HCT116 (cell line): ENCODE results near the gene TBCC. TPM values are rescaled to one million over a fixed set of nuclear protein-coding genes. Genes with fewer than 3 reads are reported as not detected.

Experiments
- ATAC-seq: fragments of 200-7000 bp; cut with Tn5 transposase; 2 replicates; pipeline ENCODE4 v1.9.1; 2020; ENCODE audit warnings: mild to moderate bottlenecking, moderate library complexity
- BruUV-seq: library from RNA; stranded (reverse); fragments of 400-500 nt; replicated peaks from 2 replicates; lab custom pipeline; 2021; lab: Mats Ljungman, UMichigan
- CTCF ChIA-PET: fragments of 300-600 bp; sonication (Branson Sonifier 250); formaldehyde crosslinking; loops from one replicate; lab custom pipeline; 2021; ENCODE audit warnings: antibody characterized with exemption; lab: Charles Lee
- POLR2A ChIA-PET: fragments of 300-600, 350-600 bp; sonication (Branson Sonifier 250); formaldehyde crosslinking; loops from one replicate; lab custom pipeline; 2021; ENCODE audit warnings: antibody characterized with exemption; lab: Charles Lee
- RAD21 ChIA-PET, 2 experiments: fragments of 300-600 bp; sonication (Branson Sonifier 250); formaldehyde crosslinking; loops; one replicate each; lab custom pipeline; 2023; ENCODE audit warnings: low total read pairs in 2 of 2; ENCODE audit not compliant: uncharacterized antibody in 2 of 2, unreplicated experiment in 2 of 2, low non-redundant PET in 1 of 2; lab: Charles Lee
- DNase-seq: peaks from one replicate; pipeline ENCODE4 v3.0.0-alpha.2; 2010; ENCODE audit warnings: low read depth, low spot score
- H2AFZ ChIP-seq: fragments of 200-600 bp; shearing (Covaris generic), sonication (generic); 2 replicates; pipeline ENCODE4 v1.6.1; 2017; ENCODE audit warnings: low read depth, mixed run types, mixed read lengths, antibody characterized with exemption, low read length; ENCODE audit not compliant: poor library complexity, severe bottlenecking
- H3K27ac ChIP-seq: 2 replicates; pipeline ENCODE4 v1.5.1; 2012; ENCODE audit warnings: low read depth, low read length
- H3K27me3 ChIP-seq: fragments of 200-600 bp; sonication (generic); 2 replicates; pipeline ENCODE4 v1.6.1; 2016; ENCODE audit warnings: mixed run types, low read length, mixed read lengths; ENCODE audit not compliant: insufficient read depth
- H3K36me3 ChIP-seq, 2 experiments: fragments of 200-500 bp in 1 of 2; fragments of 200-600 bp in 1 of 2; sonication (Bioruptor generic) in 1 of 2; sonication (generic) in 1 of 2; 2 replicates each; pipeline versions ENCODE4 v1.5.1 to v1.6.1; 2014 to 2016; ENCODE audit warnings: low read length in 2 of 2, inconsistent platforms in 1 of 2, mixed read lengths in 1 of 2, mixed run types in 1 of 2; ENCODE audit not compliant: insufficient read depth in 2 of 2, control insufficient read depth in 1 of 2
- H3K4me1 ChIP-seq, 2 experiments: fragments of 200-600 bp in 1 of 2; sonication (generic) in 1 of 2; 2 replicates each; pipeline versions ENCODE4 v1.5.1 to v1.6.1; 2012 to 2017; ENCODE audit warnings: low read length in 2 of 2, inconsistent platforms in 1 of 2, mild to moderate bottlenecking in 1 of 2, mixed read lengths in 1 of 2, mixed run types in 1 of 2, moderate library complexity in 1 of 2; ENCODE audit not compliant: insufficient read depth in 2 of 2, control insufficient read depth in 1 of 2
- H3K4me2 ChIP-seq: fragments of 200-600 bp; sonication (generic); 2 replicates; pipeline ENCODE4 v1.6.1; 2017; ENCODE audit warnings: mixed run types, low read length, mixed read lengths
- H3K4me3 ChIP-seq, 2 experiments: fragments of 200-600 bp in 1 of 2; sonication (generic) in 1 of 2; replicated peaks in 1 of 2; 2 replicates each; pipeline ENCODE4 v1.5.1; 2011 to 2016; ENCODE audit warnings: low read length in 2 of 2, control low read depth in 1 of 2, low read depth in 1 of 2, mild to moderate bottlenecking in 1 of 2, mixed read lengths in 1 of 2, mixed run types in 1 of 2
- H3K79me2 ChIP-seq: fragments of 200-600 bp; sonication (generic); 2 replicates; pipeline ENCODE4 v1.6.1; 2017; ENCODE audit warnings: mild to moderate bottlenecking, mixed run types, low read length, moderate library complexity, mixed read lengths; ENCODE audit not compliant: insufficient read depth
- H3K9ac ChIP-seq: fragments of 200-600 bp; sonication (generic); 2 replicates; pipeline ENCODE4 v1.6.1; 2016; ENCODE audit warnings: low read length, mixed read lengths
- H3K9me2 ChIP-seq: fragments of 200-600 bp; sonication (generic), shearing (Covaris generic); 2 replicates; pipeline ENCODE4 v1.6.1; 2017; ENCODE audit warnings: mixed run types, mild to moderate bottlenecking, moderate library complexity; ENCODE audit not compliant: insufficient read depth
- H3K9me3 ChIP-seq, 2 experiments: fragments of 200-500 bp in 1 of 2; fragments of 200-600 bp in 1 of 2; sonication (Bioruptor generic) in 1 of 2; sonication (generic) in 1 of 2; 2 replicates each; pipeline ENCODE4 v1.6.1; 2014 to 2017; ENCODE audit warnings: low read length in 2 of 2, mixed read lengths in 2 of 2, inconsistent platforms in 1 of 2, low read depth in 1 of 2, mild to moderate bottlenecking in 1 of 2, mixed run types in 1 of 2, moderate library complexity in 1 of 2; ENCODE audit not compliant: control insufficient read depth in 1 of 2, insufficient read depth in 1 of 2
- H4K20me1 ChIP-seq: fragments of 200-600 bp; sonication (generic), shearing (Covaris generic); 2 replicates; pipeline ENCODE4 v1.6.1; 2017; ENCODE audit warnings: mixed run types, mild to moderate bottlenecking, moderate library complexity; ENCODE audit not compliant: insufficient read depth
- CBX3 ChIP-seq: IDR thresholded peaks from 2 replicates; pipeline ENCODE4 v1.6.1; 2012; ENCODE audit warnings: low read depth
- FOSL1 ChIP-seq: IDR thresholded peaks from 2 replicates; pipeline ENCODE4 v1.6.1; 2012; ENCODE audit warnings: low read depth
- RAD21 ChIP-seq: IDR thresholded peaks from 2 replicates; pipeline ENCODE4 v1.6.1; 2012; ENCODE audit warnings: low read depth, mild to moderate bottlenecking
- YY1 ChIP-seq: IDR thresholded peaks from 2 replicates; pipeline ENCODE4 v1.6.1; 2011; ENCODE audit warnings: low read length, low read depth, moderate library complexity, mild to moderate bottlenecking; ENCODE audit not compliant: insufficient replicate concordance; ENCODE audit errors: extremely low read depth
- intact Hi-C: fragments of 100-400 bp; cut with micrococcal nuclease; formaldehyde crosslinking; loops from 2 replicates; pipeline ENCODE4 v1.10.0; 2022
- total RNA-seq: library from RNA; stranded (reverse); gene quantifications from one replicate; pipeline ENCODE4 v1.2.1, GENCODE V29; 2021; ENCODE audit not compliant: unreplicated experiment

Gene TBCC
- total RNA-seq, 1 experiment from 2014 or later, result 17.1 TPM

DNA sequence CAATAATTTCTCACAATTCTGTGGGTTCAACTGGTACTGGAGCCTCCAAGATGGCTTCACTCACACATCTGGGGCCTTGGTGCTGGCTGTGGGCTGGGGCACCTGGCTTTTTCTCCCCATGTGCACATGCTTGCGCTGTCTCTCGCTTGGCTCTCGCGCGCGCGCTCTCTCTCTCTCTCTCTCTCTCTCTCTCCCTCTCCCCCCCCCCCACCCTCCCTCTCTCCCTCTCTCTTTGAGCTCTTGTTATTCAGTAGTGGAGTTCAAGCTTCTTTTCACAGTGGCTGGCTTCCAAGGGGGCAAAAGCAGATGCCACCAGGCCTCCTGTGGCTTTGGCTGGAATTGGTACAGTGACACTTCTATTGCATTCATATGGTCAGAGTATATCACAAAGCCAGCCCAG is 10.8 kb upstream of the TBCC start:
- no peak for TF ChIP-seq FOSL1
- TF ChIP-seq, all 23 proteins: peak for 0
- H4K20me1 ChIP-seq, result no peaks in the 10 kb centered on the region
- no TSS peak for BruUV-seq
- H3K4me3 ChIP-seq, result no peak overlapping the region
- no peak overlapping the region for H2AFZ ChIP-seq
- H3K4me1 ChIP-seq, result peaks cover 3 to 5% of the 10 kb centered on the region in 2 experiments
- ChIA-PET RAD21 (no interaction called here), POLR2A (no interaction called here), CTCF (no interaction called here)
- H3K27me3 ChIP-seq, result no peaks in the 10 kb centered on the region
- H3K27ac ChIP-seq, result no peak overlapping the region
- intact Hi-C loops, result loop anchor here (5.0 kb wide), 1 partner anchor 256 kb away; the partner anchor contains the start of genes KLHDC3 and MEA1
- no peak for ATAC-seq
- no peaks in the 10 kb centered on the region for H3K9me2 ChIP-seq
- no peak overlapping the region for H3K9ac ChIP-seq
- H3K9me3 ChIP-seq, result no peaks in the 10 kb centered on the region
- DNase-seq, result no peak
- no peaks in the 10 kb centered on the region for H3K79me2 ChIP-seq
- no peak overlapping the region for H3K4me2 ChIP-seq
- H3K36me3 ChIP-seq, result no peaks in the 10 kb centered on the region

DNA sequence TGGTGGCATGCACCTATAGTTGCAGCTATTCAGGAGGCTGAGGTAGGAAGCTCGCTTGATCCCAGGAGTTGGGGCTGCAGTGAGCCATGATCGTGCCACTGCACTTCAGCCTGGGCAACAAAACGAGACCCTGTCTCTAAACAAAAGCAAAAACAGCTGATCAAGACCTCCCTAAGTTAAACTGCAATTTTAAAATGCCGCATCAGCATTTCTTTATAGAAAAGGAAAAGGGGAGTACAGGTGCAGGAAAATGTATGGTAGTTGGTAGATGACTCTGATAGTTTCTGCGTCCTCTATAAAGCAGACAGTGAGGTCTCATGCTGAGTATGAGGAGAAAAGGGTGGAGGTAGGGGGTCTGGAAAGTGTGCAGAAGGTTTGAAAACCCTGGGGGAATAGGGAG is 8.9 kb upstream of the TBCC start:
- peaks cover 11 to 13% of the 10 kb centered on the region in 2 experiments for H3K4me1 ChIP-seq
- TF ChIP-seq YY1 (no peak), RAD21 (no peak), CBX3 (no peak)
- TF ChIP-seq, all 23 proteins: peak for 0
- DNase-seq (no peak), ATAC-seq (no peak)
- ChIA-PET RAD21 (no interaction called here), POLR2A (no interaction called here), CTCF (no interaction called here)
- no peak overlapping the region for H3K4me2 ChIP-seq
- no peaks in the 10 kb centered on the region for H3K9me3 ChIP-seq
- no peaks in the 10 kb centered on the region for H3K79me2 ChIP-seq
- H4K20me1 ChIP-seq, result no peaks in the 10 kb centered on the region
- intact Hi-C loops, result loop anchor here (5.0 kb wide), 1 partner anchor 258 kb away; the partner anchor contains the start of genes KLHDC3 and MEA1
- no peaks in the 10 kb centered on the region for H3K36me3 ChIP-seq
- no peak overlapping the region for H2AFZ ChIP-seq
- BruUV-seq, result no TSS peak
- H3K9me2 ChIP-seq, result no peaks in the 10 kb centered on the region
- no peak overlapping the region for H3K9ac ChIP-seq
- H3K27ac ChIP-seq, result no peak overlapping the region
- no peaks in the 10 kb centered on the region for H3K27me3 ChIP-seq
- no peak overlapping the region for H3K4me3 ChIP-seq
